K562 (cell line): ENCODE data around the gene CHMP5. TPM values are rescaled to one million over a fixed set of nuclear protein-coding genes. Genes with fewer than 3 reads are reported as not detected.

Source experiments
- ATAC-seq: fragments of 200-7000 bp; cut with Tn5 transposase; 3 replicates; pipeline ENCODE4 v1.9.1; 2020; ENCODE audit warnings: moderate library complexity
- BruUV-seq: library from RNA; stranded (reverse); fragments of 400-500 nt; replicated peaks from 2 replicates; lab custom pipeline; 2021; lab: Mats Ljungman, UMichigan
- CTCF ChIA-PET: fragments of 300-600 bp; formaldehyde crosslinking; extraction: SDS; loops from one replicate; lab custom pipeline; 2021; ENCODE audit warnings: low intra/inter-chr PET ratio; lab: Yijun Ruan, JAX
- POLR2A ChIA-PET: fragments of 300-600, 350-650 bp; sonication (Branson Sonifier 250); formaldehyde crosslinking; extraction: SDS; loops from one replicate; lab custom pipeline; 2021; ENCODE audit warnings: antibody characterized with exemption, inconsistent platforms; lab: Yijun Ruan, JAX
- DNase-seq, 4 experiments: peaks; one replicate each; pipeline versions ENCODE4 v3.0.0 to v3.0.0-alpha.2; 2011 to 2018; ENCODE audit warnings: low spot score in 3 of 4, mixed read lengths in 3 of 4; ENCODE audit errors: extremely low read depth in 1 of 4
- FAIRE-seq: peaks from 2 replicates; lab custom pipeline; 2011; peaks lifted over from hg19 to GRCh38; lab: Jason Lieb, UNC
- H2AFZ ChIP-seq: 2 replicates; pipeline ENCODE4 v1.6.0; 2011; ENCODE audit warnings: low read depth, low read length, control low read depth, inconsistent platforms
- H3K27ac ChIP-seq: fragments of 200-600 bp; 3 replicates; pipeline ENCODE4 v1.8.0; 2011; ENCODE audit warnings: low read depth, mild to moderate bottlenecking, control low read depth, inconsistent platforms, low read length, moderate library complexity, mixed read lengths; ENCODE audit errors: extremely low read depth
- H3K27me3 ChIP-seq, 2 experiments: fragments of 300-600 bp in 1 of 2; 2 replicates in 1 of 2; 3 replicates in 1 of 2; pipeline versions ENCODE4 v1.6.0 to v1.8.0; 2011; ENCODE audit warnings: inconsistent platforms in 2 of 2, low read length in 2 of 2, mild to moderate bottlenecking in 1 of 2, mixed read lengths in 1 of 2, moderate library complexity in 1 of 2; ENCODE audit not compliant: control insufficient read depth in 2 of 2, insufficient read depth in 2 of 2
- H3K36me3 ChIP-seq: fragments of 300-600 bp; 3 replicates; pipeline ENCODE4 v1.8.0; 2011; ENCODE audit warnings: mild to moderate bottlenecking, low read length, inconsistent platforms; ENCODE audit not compliant: control insufficient read depth, insufficient read depth
- H3K4me1 ChIP-seq, 2 experiments: fragments of 200-600 bp in 1 of 2; replicated peaks in 1 of 2; 2 replicates in 1 of 2; 3 replicates in 1 of 2; pipeline versions ENCODE4 v1.5.1 to v1.8.0; 2011; ENCODE audit warnings: inconsistent platforms in 2 of 2, low read length in 2 of 2, mild to moderate bottlenecking in 1 of 2, mixed read lengths in 1 of 2, moderate library complexity in 1 of 2; ENCODE audit not compliant: control insufficient read depth in 2 of 2, insufficient read depth in 2 of 2
- H3K4me2 ChIP-seq: 2 replicates; pipeline ENCODE4 v1.6.1; 2011; ENCODE audit warnings: low read length, control low read depth, inconsistent platforms, mixed read lengths; ENCODE audit not compliant: insufficient read depth
- H3K4me3 ChIP-seq: fragments of 200-600 bp; sonication (generic), shearing (Covaris generic); 2 replicates; pipeline ENCODE4 v1.5.1; 2016; ENCODE audit warnings: control low read depth, inconsistent platforms
- H3K79me2 ChIP-seq: fragments of 200-600 bp; 3 replicates; pipeline ENCODE4 v1.8.0; 2011; ENCODE audit warnings: low read length, inconsistent platforms; ENCODE audit not compliant: control insufficient read depth, insufficient read depth
- H3K9ac ChIP-seq, 2 experiments: 2 replicates each; pipeline versions ENCODE4 v1.6.0 to v1.6.1; 2011; ENCODE audit warnings: low read depth in 2 of 2, low read length in 2 of 2, control low read depth in 1 of 2, inconsistent platforms in 1 of 2, mild to moderate bottlenecking in 1 of 2, mixed read lengths in 1 of 2; ENCODE audit not compliant: insufficient read depth in 1 of 2
- H3K9me1 ChIP-seq: one replicate; pipeline ENCODE4 v1.6.0; 2011; ENCODE audit warnings: inconsistent platforms, mild to moderate bottlenecking, low read length, moderate library complexity; ENCODE audit not compliant: control insufficient read depth, insufficient read depth
- H3K9me3 ChIP-seq: replicated peaks from 2 replicates; pipeline ENCODE4 v1.5.1; 2011; ENCODE audit warnings: low read depth, low read length, inconsistent platforms; ENCODE audit not compliant: control insufficient read depth, insufficient read depth
- H4K20me1 ChIP-seq: replicated peaks from 2 replicates; pipeline ENCODE4 v1.6.1; 2011; ENCODE audit warnings: low read length, inconsistent platforms, mixed read lengths; ENCODE audit not compliant: control insufficient read depth, insufficient read depth
- ATF7 ChIP-seq: fragments of 450-650 bp; IDR thresholded peaks from 2 replicates; pipeline ENCODE4 v1.7.1; 2014; ENCODE audit warnings: mild to moderate bottlenecking, moderate library complexity
- BHLHE40 ChIP-seq: IDR thresholded peaks from 2 replicates; pipeline ENCODE4 v1.6.1; 2011; ENCODE audit warnings: low read length, improper control_type of control experiment
- FOXJ2 ChIP-seq: fragments of 200-800 bp; sonication (Bioruptor generic); IDR thresholded peaks from 2 replicates; pipeline ENCODE4 v1.6.1; 2016; ENCODE audit warnings: missing genetic modification characterization, missing compliant biosample characterization
- FOXK2 ChIP-seq, 2 experiments: fragments of 450-650 bp; IDR thresholded peaks in 1 of 2; conservative IDR thresholded peaks in 1 of 2; 2 replicates each; pipeline ENCODE4 v1.6.1; 2016; ENCODE audit warnings: low read depth in 2 of 2, mild to moderate bottlenecking in 1 of 2
- L3MBTL2 ChIP-seq: fragments of 450-650 bp; IDR thresholded peaks from 2 replicates; pipeline ENCODE4 v1.6.1; 2016; ENCODE audit warnings: mild to moderate bottlenecking, moderate library complexity
- MEF2A ChIP-seq: IDR thresholded peaks from 2 replicates; pipeline ENCODE4 v1.6.1; 2011; ENCODE audit warnings: low read depth, mild to moderate bottlenecking, low read length, moderate library complexity; ENCODE audit not compliant: control insufficient read depth
- NFIC ChIP-seq: fragments of 450-650 bp; IDR thresholded peaks from 2 replicates; pipeline ENCODE4 v1.6.1; 2017; ENCODE audit warnings: mild to moderate bottlenecking, inconsistent platforms
- NRF1 ChIP-seq, 2 experiments: fragments of 450-650 bp; IDR thresholded peaks in 1 of 2; conservative IDR thresholded peaks in 1 of 2; 2 replicates each; pipeline ENCODE4 v1.6.1; 2014; ENCODE audit warnings: mild to moderate bottlenecking in 2 of 2
- SRF ChIP-seq, 2 experiments: fragments of 250-450, 450-650 bp in 1 of 2; sonication (Bioruptor Pico) in 1 of 2; sonication (generic) in 1 of 2; formaldehyde crosslinking; IDR thresholded peaks; 2 replicates each; pipeline versions ENCODE4 v1.5.0 to v1.5.1; 2020 to 2022; ENCODE audit warnings: mild to moderate bottlenecking in 1 of 2, missing genetic modification reagents in 1 of 2
- ZFPM2 ChIP-seq: fragments of 250-450 bp; sonication (Bioruptor Pico); IDR thresholded peaks from 2 replicates; pipeline ENCODE4 v1.5.1; 2022; ENCODE audit warnings: mild to moderate bottlenecking
- WGBS: fragments of 100-300 bp; shearing (Covaris generic); methylation state at CpG from one replicate; pipeline ENCODE4 v1.1.6; 2016; ENCODE audit warnings: low coverage, mixed read lengths; ENCODE audit not compliant: insufficient coverage; ENCODE audit errors: missing lambda C conversion rate; 5-methylcytosine and 5-hydroxymethylcytosine counted together
- in situ Hi-C: fragments of 300-500 bp; cut with MboI; formaldehyde crosslinking; loops from 4 replicates; pipeline ENCODE4 v1.15.0; 2018; ENCODE audit warnings: inconsistent platforms, mixed read lengths
- intact Hi-C: fragments of 100-400 bp; cut with micrococcal nuclease; formaldehyde crosslinking; loops from 2 replicates; pipeline ENCODE4 v1.14.2; 2022
- polyA plus RNA-seq, 8 experiments: library from polyadenylated mRNA; depleted of rRNA in 4 of 8; stranded (reverse) in 5 of 8; unstranded in 3 of 8; fragments of >200 nt; fragmentation: Nextera tagmentation in 2 of 8; fragmentation: Illumina TruSeq in 1 of 8; extraction: Ambion mirVana in 2 of 8; extraction: Trizol in 1 of 8; gene quantifications; 2 replicates each; pipeline versions ENCODE4 v1.2.1 to v1.2.3, GENCODE V29; 2011 to 2014; ENCODE audit warnings: inconsistent platforms in 1 of 8, missing spikeins in 1 of 8
- total RNA-seq, 7 experiments: library from RNA; depleted of rRNA in 6 of 7; stranded (reverse); fragments of >200 nt in 6 of 7; fragmentation: Illumina TruSeq in 2 of 7; extraction: Trizol in 2 of 7; gene quantifications; 2 replicates each; pipeline versions ENCODE4 v1.2.1 to v1.2.3, GENCODE V29; 2011 to 2021; ENCODE audit warnings: low replicate concordance in 1 of 7
- TF ChIP-seq, protein P1 (sequence below): fragments of 450-650 bp; formaldehyde crosslinking; IDR thresholded peaks from 2 replicates; pipeline ENCODE4 v1.4.0; 2022; ENCODE audit warnings: mild to moderate bottlenecking, moderate library complexity
- TF ChIP-seq, protein P2 (sequence below), 2 experiments: fragments of 450-650 bp; conservative IDR thresholded peaks; 2 replicates each; pipeline ENCODE4 v1.6.1; 2017; ENCODE audit warnings: mild to moderate bottlenecking in 2 of 2, moderate library complexity in 2 of 2

Gene CHMP5
- total and polyA plus RNA-seq, 9 of the 15 experiments (the other 6 are each of a cell fraction or from before 2014, with no cell fraction given): 36.0 to 105 (median 54.9) TPM

DNA sequence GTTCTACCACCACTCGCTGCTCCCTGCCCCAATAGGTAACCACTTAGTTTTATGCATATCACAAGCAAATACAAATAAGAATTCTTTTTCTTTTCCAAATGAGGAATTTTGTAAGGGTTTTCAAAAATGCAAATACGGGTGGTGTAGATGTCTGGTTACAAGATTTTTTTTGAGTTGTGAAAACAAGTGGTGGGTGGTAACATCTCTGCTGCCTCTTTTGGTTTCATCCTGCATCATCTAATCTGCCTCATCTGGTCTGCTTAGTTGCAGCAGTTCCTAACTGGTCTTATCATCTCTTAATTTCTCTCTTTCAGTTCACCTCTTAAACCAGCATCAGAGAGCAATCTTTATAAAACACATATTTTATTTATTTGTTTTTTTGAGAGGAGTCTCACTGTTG is 30.7 kb downstream of the CHMP5 start:
- Histone ChIP-seq H3K79me2 (peaks cover 97% of the 10 kb centered on the region), H3K9me3 (no peaks in the 10 kb centered on the region), H2AFZ (no peak overlapping the region), H3K4me2 (no peak overlapping the region), H3K4me3 (no peak overlapping the region), H3K36me3 (peaks cover 85% of the 10 kb centered on the region), H3K9me1 (no peaks in the 10 kb centered on the region), H3K4me1 (peaks cover 10 to 19% of the 10 kb centered on the region in 2 experiments; a peak in 4 of 5 replicates), H3K27ac (no peak overlapping the region), H3K9ac (no peak overlapping the region), H3K27me3 (no peaks in the 10 kb centered on the region), H4K20me1 (0 out of 2 replicates have a peak, but pooled peaks cover 18% of the 10 kb centered on the region)
- intact Hi-C loops (no loop called here), in situ Hi-C loops (no loop called here)
- WGBS: 78% methylated on average over 2 of the region's 2 CpGs
- FAIRE-seq: no peak
- no peak for ATAC-seq
- BruUV-seq: no TSS peak
- no peak for DNase-seq
- POLR2A ChIA-PET: no interaction called here
- CTCF ChIA-PET: no interaction called here
- no peak for TF ChIP-seq MEF2A
- TF ChIP-seq, protein P1, sequence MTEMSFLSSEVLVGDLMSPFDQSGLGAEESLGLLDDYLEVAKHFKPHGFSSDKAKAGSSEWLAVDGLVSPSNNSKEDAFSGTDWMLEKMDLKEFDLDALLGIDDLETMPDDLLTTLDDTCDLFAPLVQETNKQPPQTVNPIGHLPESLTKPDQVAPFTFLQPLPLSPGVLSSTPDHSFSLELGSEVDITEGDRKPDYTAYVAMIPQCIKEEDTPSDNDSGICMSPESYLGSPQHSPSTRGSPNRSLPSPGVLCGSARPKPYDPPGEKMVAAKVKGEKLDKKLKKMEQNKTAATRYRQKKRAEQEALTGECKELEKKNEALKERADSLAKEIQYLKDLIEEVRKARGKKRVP (CRISPR knock-in tag): no peak
- no peak for TF ChIP-seq ZFPM2 (CRISPR knock-in tag)

DNA sequence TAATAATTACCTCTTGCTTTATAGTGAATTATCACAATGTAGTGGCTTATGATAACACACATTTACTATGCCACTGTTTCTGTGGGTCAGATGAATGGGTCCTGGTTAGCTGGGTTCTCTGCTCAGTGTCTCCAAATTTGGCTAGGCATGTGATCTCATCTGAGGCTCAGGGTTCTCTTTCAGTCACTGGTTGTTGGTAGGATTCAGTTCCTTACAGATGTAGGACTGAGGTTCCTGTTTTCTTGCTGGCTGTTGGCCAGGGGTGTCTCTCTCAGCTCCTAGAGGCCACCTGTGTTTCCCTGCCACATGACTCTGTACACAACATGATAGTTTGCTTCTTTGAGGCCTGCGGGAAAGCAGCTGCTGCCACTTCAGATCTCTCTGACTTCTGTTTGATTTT is 32.6 kb downstream of the CHMP5 start:
- WGBS: 14% methylated on average over 1 of the region's 1 CpG
- H3K9me1 ChIP-seq: no peaks in the 10 kb centered on the region
- no peaks in the 10 kb centered on the region for H3K9me3 ChIP-seq
- peak; percentile 6 for FAIRE-seq
- H3K27me3 ChIP-seq: no peaks in the 10 kb centered on the region
- no peak overlapping the region for H3K4me3 ChIP-seq
- H3K4me1 ChIP-seq: peaks cover 4 to 12% of the 10 kb centered on the region in 2 experiments; a peak in 3 of 5 replicates
- no peak overlapping the region for H2AFZ ChIP-seq
- intact Hi-C loops: no loop called here
- H4K20me1 ChIP-seq: 0 out of 2 replicates have a peak, but pooled peaks cover 18% of the 10 kb centered on the region
- H3K9ac ChIP-seq: peak overlapping the region in 1 of 2 experiments; percentile 68; a peak in 1 of 4 replicates
- H3K4me2 ChIP-seq: peak overlapping the region; percentile 14
- H3K27ac ChIP-seq: no peak overlapping the region
- ATAC-seq: peak; percentile 82
- peak in 2 of 4 experiments; percentile 11 to 60 for DNase-seq
- ChIA-PET CTCF (no interaction called here), POLR2A (interaction anchor here (1.7 kb wide), 1 partner anchor 21 kb away, joined by 5 read pairs; no protein-coding TSS in a partner anchor)
- H3K36me3 ChIP-seq: peaks cover 95% of the 10 kb centered on the region
- in situ Hi-C loops: no loop called here
- no TSS peak for BruUV-seq
- H3K79me2 ChIP-seq: peaks cover 87% of the 10 kb centered on the region
- TF ChIP-seq BHLHE40 (no peak), L3MBTL2 (peak; percentile 56; the same call in 1 of the 2 replicates), NFIC (peak; percentile 81), FOXK2 (conservative IDR thresholded peaks at IDR 0.05 in 1 of 2, IDR thresholded peaks at IDR 0.05 in 1 of 2; ENCODE audit: low read depth in 2 of 2) (peak; percentile 70 to 82; a peak in 2 of 4 replicates), FOXJ2 (peak; percentile 59; the same call in 1 of the 2 replicates), ATF7 (0 out of 2 replicates have a peak, but pooled peaks have one; percentile 10), NRF1 (conservative IDR thresholded peaks at IDR 0.05 in 1 of 2, IDR thresholded peaks at IDR 0.05 in 1 of 2) (no peak), SRF (CRISPR knock-in tag; IDR thresholded peaks at IDR 0.05) (peak in 1 of 2 experiments; percentile 62; a peak in 1 of 4 replicates)
- TF ChIP-seq, protein P2, sequence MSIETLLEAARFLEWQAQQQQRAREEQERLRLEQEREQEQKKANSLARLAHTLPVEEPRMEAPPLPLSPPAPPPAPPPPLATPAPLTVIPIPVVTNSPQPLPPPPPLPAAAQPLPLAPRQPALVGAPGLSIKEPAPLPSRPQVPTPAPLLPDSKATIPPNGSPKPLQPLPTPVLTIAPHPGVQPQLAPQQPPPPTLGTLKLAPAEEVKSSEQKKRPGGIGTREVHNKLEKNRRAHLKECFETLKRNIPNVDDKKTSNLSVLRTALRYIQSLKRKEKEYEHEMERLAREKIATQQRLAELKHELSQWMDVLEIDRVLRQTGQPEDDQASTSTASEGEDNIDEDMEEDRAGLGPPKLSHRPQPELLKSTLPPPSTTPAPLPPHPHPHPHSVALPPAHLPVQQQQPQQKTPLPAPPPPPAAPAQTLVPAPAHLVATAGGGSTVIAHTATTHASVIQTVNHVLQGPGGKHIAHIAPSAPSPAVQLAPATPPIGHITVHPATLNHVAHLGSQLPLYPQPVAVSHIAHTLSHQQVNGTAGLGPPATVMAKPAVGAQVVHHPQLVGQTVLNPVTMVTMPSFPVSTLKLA (conservative IDR thresholded peaks at IDR 0.05): peak in 1 of 2 experiments; percentile 46; a peak in 1 of 4 replicates
